ENCODE measurements around the gene CUX1. TPM values are rescaled to one million over a fixed set of nuclear protein-coding genes. Genes with fewer than 3 reads are reported as not detected.

CUX1 gene
- total RNA-seq, 1 experiment from 2014 or later = 53.5 TPM

DNA sequence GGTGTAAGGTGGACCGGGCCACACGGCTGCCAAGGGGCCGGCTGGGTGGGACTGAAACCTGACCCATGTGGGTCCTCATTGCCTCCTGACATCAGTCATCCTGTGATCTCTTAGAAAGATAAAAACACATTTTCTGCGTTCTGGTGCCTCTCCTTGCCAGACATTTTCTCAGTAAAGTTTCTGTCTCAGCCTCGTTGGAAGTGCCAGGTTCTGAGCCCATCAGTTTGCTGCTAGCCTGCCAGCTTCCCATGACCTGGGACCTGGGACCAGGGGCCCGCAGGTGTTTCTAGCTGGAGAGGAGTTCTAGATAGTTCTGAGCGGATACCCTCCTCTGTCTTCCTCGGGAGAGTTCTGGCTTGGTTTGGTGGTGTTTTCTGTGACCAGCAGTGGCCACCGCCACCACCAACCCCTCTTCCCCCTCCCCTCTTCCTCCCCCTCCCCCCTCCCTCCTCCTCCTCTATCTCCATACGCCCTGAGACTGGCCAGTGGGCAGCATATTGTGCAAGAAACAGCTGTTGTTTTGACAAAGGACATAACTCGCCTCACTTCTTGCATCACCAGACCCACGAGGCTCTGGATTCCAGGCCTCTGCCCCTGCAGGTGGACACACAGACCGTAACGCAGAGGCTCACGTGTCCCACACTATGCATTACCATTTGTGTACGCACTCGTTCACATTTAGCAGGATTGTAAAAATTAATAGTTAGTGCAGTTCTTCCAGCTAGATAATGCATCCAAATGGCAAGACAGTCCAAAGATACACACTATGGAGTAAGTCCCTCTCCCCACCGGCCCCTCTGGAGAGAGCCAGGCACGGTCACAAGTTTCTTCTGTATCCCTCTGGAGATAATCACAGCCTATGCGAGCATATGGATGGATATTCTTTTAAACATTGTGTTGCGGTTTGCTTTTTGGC is 94.6 kb downstream of the CUX1 start:
- no peak for TF ChIP-seq CTCF (conservative IDR thresholded peaks at IDR 0.05)
- H3K36me3 Mint-ChIP-seq (ENCODE audit: insufficient read depth in 1 of 3, low read depth in 3 of 3) = peaks cover 2 to 18% (median 18%) of the 10 kb centered on the region in 3 experiments; a peak in 6 of 7 replicates
- no peak overlapping the region for H2BK12ac ChIP-seq (ENCODE audit: insufficient read length, low read depth, low read length)
- H3K27ac ChIP-seq (ENCODE audit: insufficient read length, low read depth, low read length) = no peak overlapping the region
- H3K27me3 Mint-ChIP-seq (ENCODE audit: low read depth) = no peaks in the 10 kb centered on the region
- no peak overlapping the region for H2AFZ ChIP-seq (ENCODE audit: low read length)
- no CpG with 5 or more reads among the region's 21 CpGs for WGBS (ENCODE audit: extremely low coverage, insufficient read length, low lambda C conversion rate)
- no peak overlapping the region for H4K91ac ChIP-seq (ENCODE audit: insufficient read length, low read depth, low read length)
- no peaks in the 10 kb centered on the region for H3K9me3 ChIP-seq (ENCODE audit: control insufficient read depth, low read depth, low read length)
- no peak overlapping the region for H3K56ac ChIP-seq (ENCODE audit: insufficient read length, low read depth, low read length)
- peaks cover 18% of the 10 kb centered on the region for H3K79me2 ChIP-seq (ENCODE audit: insufficient read depth, low read length)
- no peaks in the 10 kb centered on the region for H3K27me3 ChIP-seq (ENCODE audit: insufficient read depth, low read length)
- no peak overlapping the region for H2BK5ac ChIP-seq (ENCODE audit: insufficient read length, low read length)
- no peak overlapping the region for H3K4me2 ChIP-seq (ENCODE audit: insufficient read depth, insufficient read length, low read length)
- no peak overlapping the region for H3K18ac ChIP-seq (ENCODE audit: insufficient read length, low read depth, low read length)
- H3K23me2 ChIP-seq (ENCODE audit: insufficient read length, low read depth, low read length, poor library complexity, severe bottlenecking) = no peaks in the 10 kb centered on the region
- no peak overlapping the region for H2BK120ac ChIP-seq (ENCODE audit: low read depth, low read length, poor library complexity, severe bottlenecking)
- no peak overlapping the region for H3K4me3 Mint-ChIP-seq
- no peak overlapping the region for H2BK15ac ChIP-seq (ENCODE audit: low read depth, low read length)
- no peak overlapping the region; the same call in 1 of the 2 replicates for H3K14ac ChIP-seq (ENCODE audit: insufficient read depth, low read length)
- no peak overlapping the region for H4K5ac ChIP-seq (ENCODE audit: insufficient read length, low read depth, low read length)
- H2BK20ac ChIP-seq (ENCODE audit: low read depth, low read length, poor library complexity, severe bottlenecking) = no peak overlapping the region
- H3K9ac ChIP-seq (ENCODE audit: extremely low read depth, insufficient read length, low read length) = no peak overlapping the region
- H3K4me1 Mint-ChIP-seq = peaks cover 28 to 32% of the 10 kb centered on the region in 2 experiments
- H3K4me1 ChIP-seq (ENCODE audit: insufficient read depth, low read length) = peaks cover 6% of the 10 kb centered on the region; the same call in 1 of the 2 replicates
- DNase-seq = no peak
- peak overlapping the region; percentile 37 to 86 (median 85); a peak in 5 of 7 replicates for H3K27ac Mint-ChIP-seq
- peaks cover 4% of the 10 kb centered on the region for H4K20me1 ChIP-seq (ENCODE audit: control insufficient read depth, insufficient read depth, insufficient read length)
- H4K8ac ChIP-seq (replicated peaks; ENCODE audit: insufficient read length, low read depth, low read length) = no peak overlapping the region
- peaks cover 7% of the 10 kb centered on the region for H3K79me1 ChIP-seq (ENCODE audit: insufficient read depth, low read depth, low read length, poor library complexity, severe bottlenecking)
- H3K23ac ChIP-seq (ENCODE audit: insufficient read length, low read depth, low read length) = no peak overlapping the region
- no peaks in the 10 kb centered on the region for H3K9me3 Mint-ChIP-seq
- no peak overlapping the region for H3T11ph ChIP-seq (ENCODE audit: low read length)
- no peak overlapping the region for H2AK5ac ChIP-seq (ENCODE audit: insufficient read length, low read length)
- no peak overlapping the region for H3K4ac ChIP-seq (ENCODE audit: low read depth, low read length)

All from H9 (cell line).